Raji (cell line): ENCODE results near the gene PLPPR4.

Experiments used
- POLR2A ChIP-seq: IDR thresholded peaks from 2 replicates; pipeline ENCODE4 v1.6.1; 2011; ENCODE audit warnings: low read depth, low read length, control low read depth; ENCODE audit not compliant: insufficient read depth

PLPPR4 gene

DNA sequence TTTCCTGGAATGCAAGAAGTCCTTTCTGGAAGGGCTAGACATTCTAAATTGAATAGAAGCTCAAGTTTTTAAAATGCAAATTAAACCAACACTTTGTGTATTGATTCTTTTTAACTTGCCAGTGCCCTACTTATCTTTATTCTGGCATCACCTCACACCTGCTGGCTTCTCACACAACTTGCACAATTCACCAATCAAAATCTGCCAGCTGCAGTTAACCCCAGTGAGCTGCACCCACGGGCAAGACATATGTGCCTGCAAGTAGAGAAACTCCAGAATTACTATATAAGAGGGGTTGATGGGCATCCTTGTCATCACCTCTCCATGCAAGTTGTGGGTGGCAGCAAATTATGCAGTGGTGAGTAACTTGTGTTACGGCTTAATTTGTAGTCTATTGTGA is 11.7 kb upstream of the PLPPR4 start:
- TF ChIP-seq POLR2A: no peak

DNA sequence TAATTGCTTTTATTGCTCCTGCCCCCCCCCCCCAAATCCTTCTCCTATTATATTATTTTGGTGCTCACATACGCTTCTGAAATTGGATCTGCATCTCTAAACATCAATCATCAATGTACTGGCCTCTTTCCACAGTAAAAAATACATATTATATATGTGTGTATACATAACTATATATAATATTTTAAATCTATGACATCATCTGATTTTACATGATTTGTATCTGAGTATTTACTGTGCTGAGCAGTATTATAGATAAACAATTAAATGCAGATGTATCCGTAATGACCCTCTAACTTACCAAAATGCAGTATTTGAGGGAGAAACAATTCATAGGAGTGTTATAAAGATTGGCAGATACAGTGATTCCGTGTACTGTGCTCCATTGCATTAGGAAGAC is 832 bp downstream of the PLPPR4 start:
- no peak for TF ChIP-seq POLR2A

DNA sequence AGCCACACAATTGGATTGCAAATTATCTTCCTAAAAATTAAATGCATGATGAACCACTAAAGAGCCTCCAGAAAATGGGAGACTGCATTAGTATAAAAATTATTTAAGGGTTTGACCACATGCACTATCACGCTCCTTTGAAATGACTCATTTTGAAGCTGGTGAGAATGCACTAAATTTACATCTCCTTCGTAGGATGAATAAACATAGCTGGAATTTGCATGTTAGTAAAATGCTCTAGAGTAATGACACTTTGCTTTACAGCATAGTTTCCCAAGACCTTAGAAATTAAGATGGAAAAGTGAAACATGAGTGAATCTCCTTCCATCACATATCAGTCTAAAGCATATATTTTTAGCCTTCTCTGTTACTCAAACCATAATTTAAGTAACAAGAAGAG is 2.4 kb downstream of the PLPPR4 start:
- no peak for TF ChIP-seq POLR2A

DNA sequence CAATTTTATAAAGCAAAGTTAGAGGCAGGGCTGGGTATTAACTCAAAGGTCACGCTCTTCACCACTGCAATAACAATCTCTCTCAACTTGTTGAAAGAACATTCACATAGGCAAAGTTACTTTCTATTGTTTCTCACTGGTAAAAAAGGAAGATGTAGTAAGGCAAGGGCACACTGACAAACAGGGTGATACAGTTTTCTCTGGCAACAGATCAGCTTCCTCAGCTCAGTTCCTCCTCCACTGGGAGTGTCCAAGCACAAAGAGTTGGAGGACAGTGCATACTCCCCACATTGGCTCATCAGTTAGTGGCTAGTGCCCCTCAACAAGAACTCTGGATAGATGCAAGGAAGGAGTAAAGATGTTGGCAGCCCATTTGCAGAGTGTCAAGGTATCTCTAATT is 3.7 kb downstream of the PLPPR4 start:
- TF ChIP-seq POLR2A: no peak

DNA sequence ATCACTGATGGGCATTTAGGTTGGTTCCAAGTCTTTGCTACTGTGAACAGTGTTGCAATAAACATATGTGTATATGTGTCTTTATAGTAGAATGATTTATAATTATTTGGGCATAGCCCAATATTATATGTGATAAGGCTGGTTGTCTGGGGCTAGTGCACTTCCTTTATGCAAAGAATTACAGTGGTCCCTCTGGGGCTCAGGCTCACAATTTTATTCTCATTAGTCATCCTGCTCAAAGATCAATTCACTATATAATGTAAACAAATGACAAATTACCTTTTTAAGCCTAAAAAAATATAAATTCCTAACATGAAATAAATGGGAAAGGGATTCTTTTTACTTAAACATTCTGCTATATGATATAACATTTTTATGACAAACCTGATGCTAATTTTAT is 5.0 kb downstream of the PLPPR4 start:
- TF ChIP-seq POLR2A: no peak

GRCh38 chr1:99270646-99271045 is 6.4 kb downstream of the PLPPR4 start:
- TF ChIP-seq POLR2A: no peak

DNA sequence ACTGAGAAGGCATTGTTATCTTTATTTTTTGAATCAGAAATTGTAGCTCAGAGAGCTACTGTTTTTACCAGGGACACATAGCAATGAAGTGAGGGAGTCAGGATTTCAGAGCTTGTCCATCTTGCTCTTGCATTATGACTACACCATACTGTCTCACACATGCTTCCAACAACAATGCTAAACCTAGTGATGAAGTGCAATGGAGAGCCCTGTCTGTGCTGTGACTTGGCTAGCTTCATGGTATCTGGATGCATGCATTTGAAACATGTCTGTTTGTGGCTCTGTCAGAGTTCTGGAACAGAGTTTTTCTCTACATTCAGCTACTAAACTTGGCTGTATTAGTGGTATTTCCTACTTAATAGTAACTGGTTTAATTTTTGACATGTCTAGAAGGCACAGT is 7.0 kb downstream of the PLPPR4 start:
- TF ChIP-seq POLR2A: no peak

DNA sequence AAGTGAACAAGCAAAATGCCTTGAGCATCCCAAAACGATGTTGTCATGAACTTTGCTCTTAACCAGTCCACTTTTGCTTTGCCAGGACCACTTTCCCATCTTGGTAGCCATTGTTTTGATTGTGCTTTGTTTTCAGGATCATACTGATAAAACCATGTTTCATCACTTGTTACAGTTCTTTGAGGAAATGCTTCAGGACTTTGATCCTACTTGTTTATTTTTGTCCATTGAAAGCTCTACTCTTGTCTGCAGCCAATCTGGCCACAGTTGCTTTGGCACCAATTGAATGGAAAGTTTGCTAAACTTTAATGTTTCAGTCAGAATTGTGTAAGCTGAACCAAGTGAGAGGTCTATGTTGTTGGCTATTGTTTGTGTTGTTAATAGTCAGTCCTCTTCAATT is 12.8 kb downstream of the PLPPR4 start:
- no peak for TF ChIP-seq POLR2A

GRCh38 chr1:99279525-99279924 is 15.2 kb downstream of the PLPPR4 start:
- TF ChIP-seq POLR2A: no peak

DNA sequence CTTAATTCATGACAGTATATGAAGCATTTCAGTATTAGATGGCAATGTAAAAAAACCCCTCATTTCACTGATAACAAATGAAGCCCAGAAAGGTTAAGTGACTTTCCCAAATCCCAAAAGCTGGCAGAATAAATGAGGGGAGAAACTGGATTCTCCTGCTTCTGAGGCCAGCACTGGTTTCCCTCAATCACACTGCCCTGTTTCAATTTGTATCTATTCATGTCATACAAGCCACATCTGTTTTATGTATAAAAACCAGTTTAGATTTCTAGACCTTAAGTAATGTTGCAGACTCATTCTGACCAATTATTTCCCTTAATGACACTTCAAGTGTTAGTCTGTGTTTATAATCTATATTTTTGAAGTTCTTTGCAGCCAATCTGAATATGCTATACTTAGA is 16.8 kb downstream of the PLPPR4 start:
- no peak for TF ChIP-seq POLR2A

DNA sequence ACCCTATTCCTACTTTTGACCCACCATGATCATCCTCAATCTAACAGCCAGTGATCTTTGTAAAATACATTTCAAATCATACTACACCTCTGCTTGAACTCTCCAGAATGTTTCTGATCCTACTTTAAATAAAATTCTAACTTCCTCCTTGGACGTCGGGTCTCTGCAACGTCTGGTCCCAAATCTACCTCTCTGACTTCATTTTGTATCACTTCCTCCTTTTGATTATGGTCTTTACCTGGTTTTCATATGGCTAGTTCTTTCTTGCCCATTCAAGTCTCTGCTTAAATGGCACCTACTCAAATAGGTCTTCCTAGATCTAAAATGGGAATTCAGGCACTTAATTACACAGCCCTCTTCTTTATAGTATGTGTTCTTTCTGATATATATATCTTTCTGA is 18.2 kb downstream of the PLPPR4 start:
- no peak for TF ChIP-seq POLR2A

DNA sequence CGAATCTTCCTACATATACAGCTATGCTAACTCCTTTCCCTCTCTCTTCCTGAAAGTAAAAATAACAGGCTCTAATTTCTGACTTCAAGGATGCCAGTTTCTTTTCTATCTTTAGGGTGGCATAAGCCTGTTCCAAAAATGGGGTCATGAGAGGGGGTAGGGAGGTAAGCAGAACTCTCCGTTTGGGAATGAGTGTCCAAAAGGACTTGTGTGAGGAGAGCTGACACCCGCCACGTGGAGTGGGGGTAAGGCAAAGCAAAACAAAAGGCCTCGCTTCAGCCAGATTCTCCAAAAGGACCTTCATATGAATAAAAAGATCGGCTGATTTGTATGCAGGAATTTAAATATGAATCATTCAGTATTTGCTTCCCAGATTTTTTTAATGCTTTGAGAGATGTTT is 28.6 kb downstream of the PLPPR4 start:
- no peak for TF ChIP-seq POLR2A

GRCh38 chr1:99297923-99298322 is 33.6 kb downstream of the PLPPR4 start:
- no peak for TF ChIP-seq POLR2A

DNA sequence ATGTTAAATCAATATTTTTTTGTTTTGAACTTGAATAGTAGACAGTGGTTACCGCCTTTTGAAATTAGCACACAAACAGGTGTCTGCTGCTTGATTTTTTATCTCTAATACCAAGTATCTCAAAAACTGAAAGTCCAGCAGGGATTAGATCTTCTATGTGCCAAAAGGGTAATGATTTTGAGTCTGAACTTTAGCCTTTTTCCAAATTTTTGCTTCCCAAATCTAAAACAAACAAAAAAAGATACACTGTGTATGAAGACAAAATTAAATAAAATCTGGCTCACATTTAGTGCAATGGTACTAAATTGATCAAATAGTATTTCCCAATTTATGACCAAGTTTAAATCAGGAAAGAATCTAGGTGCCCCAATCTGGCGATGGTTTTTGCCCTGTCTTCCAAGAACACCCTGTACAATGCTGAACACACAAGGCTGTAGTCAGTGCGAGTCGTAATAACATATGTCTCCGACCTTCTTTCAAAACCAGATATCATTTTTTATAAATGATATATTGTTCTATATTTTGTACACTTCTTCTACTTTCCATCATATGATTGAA is 40.5 kb downstream of the PLPPR4 start:
- TF ChIP-seq POLR2A: no peak

- no peak for TF ChIP-seq POLR2A
Observed at GRCh38 chr1:99305626-99306025, 41.3 kb downstream of the PLPPR4 start.

GRCh38 chr1:99306056-99306455 is 41.8 kb downstream of the PLPPR4 start:
- TF ChIP-seq POLR2A: no peak

- TF ChIP-seq POLR2A: no peak
Observed at GRCh38 chr1:99306644-99307043, 42.4 kb downstream of the PLPPR4 start.

GRCh38 chr1:99315305-99315704 is 51.0 kb downstream of the PLPPR4 start:
- no peak for TF ChIP-seq POLR2A
